GM18526 (cell line): ENCODE results near the gene PCBP4.

ENCODE experiments used
- POLR2A ChIP-seq: IDR thresholded peaks from 3 replicates; pipeline ENCODE4 v1.6.1; 2011; ENCODE audit not compliant: insufficient read length; ENCODE audit errors: extremely low read depth

The PCBP4 gene

DNA sequence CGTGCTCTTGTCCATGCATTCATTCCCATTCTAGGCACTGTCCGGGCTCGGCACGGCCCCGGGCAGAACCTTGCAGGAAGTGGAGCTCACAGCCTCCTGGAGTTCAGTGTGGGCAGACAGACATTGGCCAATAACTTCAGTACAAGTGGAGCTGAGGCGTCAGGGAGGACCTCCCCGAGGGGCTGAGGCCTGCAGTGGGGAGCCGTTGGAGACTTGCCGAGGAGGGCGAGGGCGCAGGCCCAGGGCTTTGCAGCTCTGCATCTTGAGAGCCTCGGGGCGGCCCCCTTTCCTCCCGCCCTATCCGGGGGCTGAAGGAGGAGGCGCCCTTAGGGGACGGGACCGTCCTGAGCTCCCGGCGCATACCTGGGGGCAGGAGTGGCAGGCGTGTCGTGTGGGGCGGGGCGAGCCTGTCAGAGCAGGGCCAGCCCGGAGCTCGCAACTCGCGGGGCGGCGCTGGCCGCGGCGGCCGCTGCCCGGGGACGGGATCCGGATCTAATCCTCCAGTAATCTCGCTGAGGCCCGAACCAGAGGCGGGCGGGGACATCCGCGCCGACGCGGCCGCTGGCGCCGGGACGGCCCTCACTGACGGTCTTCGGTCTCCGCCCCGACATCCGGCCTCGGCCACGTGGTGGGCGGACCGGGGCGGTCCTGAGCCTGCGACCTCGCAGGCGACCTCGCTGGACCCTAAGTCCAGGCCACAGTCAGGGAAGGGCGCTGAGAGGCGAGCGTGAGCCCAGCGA lies 15.8 kb upstream of the PCBP4 start, which contains the start of gene ACY1:
Gene ACY1, plus strand, starts transcription at position 698 of the 740 bp plus-strand sequence. CDS start 530 bp downstream, outside the sequence.
- peak; percentile 60 for TF ChIP-seq POLR2A

DNA sequence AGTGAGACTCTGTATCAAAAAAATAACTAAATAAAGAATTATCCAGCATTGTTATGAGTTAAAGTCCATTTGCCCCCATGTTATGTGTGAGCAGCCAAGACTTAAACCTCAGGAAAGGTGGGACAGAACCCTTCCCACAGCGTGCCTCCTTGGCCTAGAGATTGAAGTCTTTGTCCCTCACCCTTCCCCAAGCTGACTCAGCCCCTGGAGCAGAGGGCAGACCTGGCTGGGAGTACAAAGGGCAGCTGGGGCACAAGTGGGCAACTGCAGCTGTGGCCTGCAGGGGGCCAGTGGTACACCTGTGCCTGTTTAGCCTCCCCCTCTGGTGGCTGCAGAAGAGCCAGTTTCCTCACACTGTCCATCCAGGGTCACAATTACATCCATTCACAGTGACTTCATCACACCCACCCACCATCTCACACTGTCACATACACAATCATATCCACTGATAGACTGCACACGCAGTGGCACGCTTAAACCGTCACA lies 15.1 kb upstream of the PCBP4 start:
- no peak for TF ChIP-seq POLR2A

DNA sequence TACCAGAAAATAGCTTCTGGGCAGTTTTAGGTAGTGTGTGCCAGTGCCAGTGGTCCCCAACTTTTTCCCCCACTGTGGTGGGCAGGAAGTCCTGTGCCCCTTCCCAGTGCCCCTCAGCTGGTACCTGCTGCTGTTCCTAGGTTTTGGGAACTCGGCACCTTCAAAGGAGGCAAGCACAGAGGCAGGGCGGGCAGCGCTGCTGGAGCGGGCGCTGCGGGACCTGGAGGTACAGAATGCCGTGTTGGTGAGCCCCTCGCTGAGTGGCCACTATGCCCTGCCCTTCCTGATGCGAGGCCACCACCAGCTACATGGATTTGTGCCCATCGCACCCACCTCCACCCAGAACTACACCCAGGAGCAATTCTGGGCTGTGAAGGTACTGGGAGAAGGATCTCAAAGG lies 13.0 kb upstream of the PCBP4 start:
- no peak for TF ChIP-seq POLR2A

DNA sequence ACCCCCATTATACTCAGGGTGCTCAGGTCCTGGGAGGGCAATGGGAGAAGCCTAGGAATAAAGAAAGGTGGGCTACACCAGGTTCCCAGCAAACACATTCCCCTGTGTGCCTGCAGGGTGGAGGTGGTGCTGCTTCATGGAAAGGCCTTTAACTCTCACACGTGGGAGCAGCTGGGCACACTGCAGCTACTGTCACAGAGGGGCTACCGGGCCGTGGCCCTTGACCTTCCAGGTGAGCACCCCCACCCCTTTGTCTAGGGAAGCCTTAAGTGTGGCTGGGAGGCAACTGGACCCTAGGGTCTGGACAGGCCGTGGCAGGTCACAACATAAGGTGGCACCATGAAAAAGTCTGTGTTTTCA lies 10.9 kb upstream of the PCBP4 start:
- no peak for TF ChIP-seq POLR2A

DNA sequence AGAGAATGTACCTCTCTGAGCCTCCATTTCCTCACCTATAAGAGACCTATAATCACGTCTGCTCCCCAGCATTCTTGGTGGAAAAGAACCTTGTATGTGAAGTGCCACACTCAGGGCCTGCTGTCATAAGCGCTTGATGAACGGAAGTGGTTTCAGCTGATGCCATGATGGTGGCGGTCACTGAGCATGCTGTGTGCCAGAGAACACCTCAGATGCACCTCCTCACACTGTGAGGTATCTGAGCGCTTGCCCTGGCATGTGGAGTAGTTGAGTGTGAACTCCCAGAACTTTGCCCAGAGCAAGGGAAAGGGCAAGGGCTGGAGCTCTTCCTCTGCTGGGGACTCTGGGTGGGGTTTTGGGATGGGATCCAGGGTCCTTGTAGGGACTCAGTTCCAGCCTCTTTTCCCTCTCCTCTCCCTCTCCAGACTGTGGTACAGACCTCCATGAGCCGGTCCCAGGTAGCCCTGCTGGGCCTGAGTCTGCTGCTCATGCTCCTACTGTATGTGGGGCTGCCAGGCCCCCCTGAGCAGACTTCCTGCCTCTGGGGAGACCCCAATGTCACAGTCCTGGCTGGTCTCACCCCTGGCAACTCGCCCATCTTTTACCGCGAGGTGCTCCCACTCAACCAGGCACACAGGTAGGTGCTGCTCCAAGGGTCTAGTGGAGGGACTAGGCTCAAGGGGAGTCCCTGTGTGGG lies 10.3 kb upstream of the PCBP4 start:
- no peak for TF ChIP-seq POLR2A

DNA sequence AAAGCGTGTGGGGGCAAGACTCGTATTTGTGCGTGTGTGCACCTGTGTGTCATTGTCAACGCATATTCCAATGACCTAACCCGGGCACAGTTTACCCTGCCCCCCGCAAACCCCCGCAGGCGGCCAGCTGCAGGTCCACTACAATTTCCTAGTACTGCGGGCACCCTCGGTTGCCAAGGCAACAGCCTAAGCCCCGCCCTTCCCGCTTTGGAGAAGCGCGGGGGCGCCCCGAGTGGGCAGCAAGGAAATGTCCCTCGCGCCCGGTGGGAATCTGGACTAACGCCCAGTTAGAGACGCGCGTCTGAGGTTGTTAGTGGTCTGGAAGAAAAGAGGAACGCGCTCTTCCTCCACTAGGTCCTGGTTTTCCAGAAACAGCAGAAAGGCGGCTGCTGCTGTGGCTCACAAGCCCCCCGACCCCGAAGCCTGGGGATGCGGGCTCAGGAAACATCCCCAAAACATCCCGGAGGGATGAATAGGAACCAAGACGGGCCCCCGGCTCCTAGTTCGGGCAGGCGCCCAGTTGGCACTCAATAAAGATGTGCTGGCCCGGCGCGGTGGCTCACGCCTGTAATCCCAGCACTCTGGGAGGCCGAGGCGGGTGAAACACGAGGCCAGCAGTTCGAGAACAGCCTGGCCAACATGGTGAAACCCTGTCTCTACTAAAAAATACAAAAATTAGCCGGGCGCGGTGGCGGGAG lies 8.7 kb upstream of the PCBP4 start:
- no peak for TF ChIP-seq POLR2A

DNA sequence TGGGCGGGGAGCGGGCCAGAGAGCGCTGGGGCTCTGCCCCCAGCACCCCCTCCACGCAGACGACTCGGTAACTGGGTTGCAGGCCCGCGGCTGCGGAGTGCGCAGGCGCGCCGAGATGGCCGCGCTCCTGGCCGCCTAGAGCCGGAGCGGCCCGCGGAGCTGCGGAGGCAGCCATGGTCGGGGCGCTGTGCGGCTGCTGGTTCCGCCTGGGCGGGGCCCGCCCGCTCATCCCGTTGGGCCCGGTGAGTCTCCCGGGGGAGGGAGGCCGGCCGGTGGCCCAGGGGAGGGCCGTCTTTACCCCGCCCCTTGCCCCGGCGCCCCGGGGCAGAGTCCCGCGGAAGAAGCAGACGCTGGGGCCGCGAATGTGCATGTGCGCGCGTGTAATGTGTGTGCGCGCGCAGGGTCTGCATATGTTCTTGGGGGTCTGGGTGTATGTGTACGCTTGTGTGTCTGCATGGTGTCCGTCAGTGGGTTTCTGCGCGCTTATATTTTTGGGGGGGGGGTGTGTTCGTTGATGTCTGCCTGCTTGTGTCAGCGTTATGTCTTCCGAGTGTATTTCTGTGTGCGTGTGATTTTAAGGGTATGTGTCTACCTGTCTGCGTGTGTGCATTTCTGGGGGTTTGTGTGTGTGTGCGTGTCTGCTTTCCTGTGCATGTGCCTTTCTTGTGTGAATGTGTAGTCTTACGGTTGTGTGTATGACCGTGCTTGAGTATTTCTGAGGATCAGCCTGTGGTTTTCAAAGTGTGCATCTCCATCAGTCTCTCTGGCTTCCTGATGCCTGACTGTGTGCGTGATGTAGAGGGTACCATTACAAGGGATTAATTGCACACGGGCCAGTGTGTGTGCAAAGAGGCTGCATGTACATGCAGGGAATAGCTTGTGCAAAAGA lies 8.0 kb upstream of the PCBP4 start, which contains the start of gene ABHD14A:
Gene ABHD14A, plus strand, starts transcription at position 102 of the 889 bp plus-strand sequence. Its CDS starts 72 bp downstream, at position 174.
- TF ChIP-seq POLR2A, result peak; percentile 75

DNA sequence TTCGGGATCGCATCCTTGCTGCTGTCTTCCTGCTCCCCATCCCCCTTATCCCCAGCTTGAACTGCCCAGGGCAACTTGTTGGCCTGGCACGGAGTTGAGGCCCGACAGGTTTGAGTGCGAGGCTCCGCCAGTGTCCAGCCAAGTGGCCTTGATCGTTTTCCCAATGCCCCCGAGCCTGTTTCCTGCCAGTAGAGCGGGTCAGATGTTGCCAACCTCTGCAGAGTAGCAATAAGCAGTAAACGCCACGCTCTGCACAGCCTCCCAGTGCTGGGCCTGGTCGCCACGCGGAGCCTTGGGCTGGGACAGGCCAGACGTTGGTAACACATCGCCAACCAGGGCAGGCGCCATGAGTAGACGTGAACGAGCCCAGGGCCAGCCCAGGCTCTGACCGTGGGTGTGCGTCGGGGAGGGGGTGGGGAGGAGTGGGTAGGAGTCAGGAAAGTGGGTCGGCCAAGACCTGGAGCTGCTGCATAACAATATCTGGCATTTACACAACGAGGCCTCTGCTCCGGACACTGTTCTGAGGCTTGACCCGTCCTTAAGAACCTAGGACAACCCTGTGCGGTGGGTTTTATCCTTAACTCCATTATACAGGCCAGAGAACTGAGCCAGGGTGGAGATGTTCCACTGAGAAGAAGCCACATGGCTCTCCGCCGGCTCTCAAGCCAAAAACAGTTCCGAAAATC lies 7.2 kb upstream of the PCBP4 start:
- TF ChIP-seq POLR2A, result no peak

DNA sequence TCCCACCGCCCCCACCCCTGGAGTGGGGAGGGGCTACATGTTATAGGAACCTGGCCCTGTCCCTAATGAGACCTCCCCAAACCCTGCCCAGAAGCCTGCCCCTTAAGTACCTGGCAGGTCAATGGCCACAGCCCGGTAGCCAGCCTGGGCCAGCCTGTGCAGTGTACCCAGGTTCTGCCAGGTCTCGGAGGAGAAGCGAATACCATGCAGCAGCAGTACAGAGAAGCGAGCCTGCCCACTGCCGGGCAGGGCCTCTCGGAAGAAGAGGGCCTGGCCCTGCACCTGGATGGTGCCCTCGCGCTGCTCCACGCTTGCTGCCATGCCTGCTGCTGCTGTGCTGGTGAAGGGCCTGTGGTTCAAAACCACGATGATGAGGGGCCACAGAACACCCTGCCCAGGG lies 4.1 kb upstream of the PCBP4 start:
- TF ChIP-seq POLR2A, result no peak

DNA sequence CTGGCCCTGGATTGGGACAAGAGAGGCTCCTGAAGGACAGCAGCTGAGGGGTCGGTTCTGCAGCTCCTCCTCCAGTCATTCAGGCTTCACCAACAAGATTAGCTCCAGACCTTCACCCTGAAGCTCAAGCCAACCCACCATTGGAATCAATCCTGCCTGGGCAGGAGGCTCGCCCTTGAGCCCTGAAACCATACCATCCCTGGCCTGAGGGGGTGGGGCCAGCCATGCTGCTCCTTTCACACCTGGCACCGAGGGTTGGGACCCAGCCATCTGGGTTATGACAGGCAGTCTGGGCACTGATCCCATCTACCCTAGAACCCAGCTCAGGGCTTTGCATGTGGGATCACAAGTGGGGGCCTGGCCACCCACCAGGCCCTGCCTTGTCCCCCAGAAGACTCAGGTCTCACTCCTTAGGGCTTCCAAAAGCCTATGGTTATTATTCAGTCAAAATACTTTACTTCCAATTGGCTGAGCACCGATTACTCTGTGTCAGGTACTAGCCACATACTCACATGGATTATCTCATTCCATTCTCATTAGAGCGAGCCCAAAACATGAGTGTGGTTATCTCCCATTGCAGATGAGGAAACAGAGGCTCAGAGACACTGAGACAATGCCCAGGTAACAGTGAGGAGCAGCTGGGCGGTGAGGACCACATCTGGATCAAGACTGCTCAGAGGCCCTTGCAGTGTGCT lies 3.5 kb upstream of the PCBP4 start:
- TF ChIP-seq POLR2A, result no peak

DNA sequence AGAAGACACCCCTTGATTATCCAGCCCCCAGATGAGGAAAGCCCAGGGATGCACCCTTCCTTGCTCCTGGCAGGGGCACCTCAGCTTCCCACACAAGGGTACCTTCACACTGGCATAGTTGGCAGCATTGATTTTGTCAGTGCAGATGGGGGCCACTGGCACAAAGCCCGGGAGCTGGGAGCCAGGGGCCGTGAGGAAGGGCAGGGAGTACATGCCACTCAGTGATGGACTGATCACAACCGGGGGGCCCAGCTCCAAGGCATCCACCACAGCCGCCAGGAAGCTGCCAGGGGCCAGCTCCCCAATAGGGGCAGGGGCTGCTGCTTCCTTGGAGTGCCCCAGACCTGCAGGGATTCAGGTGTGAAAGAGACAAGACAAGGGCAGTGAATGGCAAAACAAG lies 2.6 kb upstream of the PCBP4 start:
- no peak for TF ChIP-seq POLR2A

DNA sequence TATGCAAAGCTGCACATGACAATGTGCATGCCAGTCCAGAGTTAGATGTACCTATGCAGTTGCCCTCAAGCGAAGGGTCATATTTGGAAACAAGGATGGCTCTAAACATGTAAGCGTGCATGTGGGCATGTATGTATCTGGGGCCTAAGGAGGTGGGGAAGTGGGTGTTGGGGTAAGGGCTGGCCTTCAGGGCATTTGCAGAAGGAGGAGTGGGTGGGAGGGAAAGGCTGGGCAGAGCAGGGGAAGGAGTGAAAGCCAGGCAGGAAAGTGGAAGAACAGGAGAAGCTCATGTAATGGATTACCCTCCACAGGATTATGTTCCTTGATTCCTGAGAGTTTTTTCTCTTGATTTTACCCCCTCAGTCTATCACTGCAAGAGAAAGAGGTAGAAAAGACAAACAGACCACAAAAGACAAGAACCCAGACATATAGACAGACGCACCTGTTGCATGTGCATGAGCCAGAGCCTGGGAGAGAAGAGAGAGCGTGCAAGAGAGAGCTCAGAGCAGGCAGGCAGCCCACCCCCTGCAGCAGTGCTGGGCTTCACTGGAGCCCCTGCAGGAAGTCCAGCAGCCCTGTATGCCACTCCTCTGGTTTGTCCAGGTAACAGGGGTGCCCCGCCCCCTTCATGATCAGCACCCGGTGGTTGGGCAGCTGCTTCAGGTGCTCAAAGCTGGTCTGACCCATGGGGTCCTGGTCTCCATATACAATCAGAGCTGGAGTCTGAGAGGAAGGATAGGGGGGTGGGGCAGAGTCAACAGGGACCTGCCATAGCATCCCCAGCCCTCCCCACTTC lies 1.8 kb upstream of the PCBP4 start:
- no peak for TF ChIP-seq POLR2A
